Fibroblast of skin of abdomen (primary cell): ENCODE measurements around the gene ZDHHC14.

Experiments
- DNase-seq: peaks from one replicate; pipeline ENCODE4 v3.0.0-alpha.2; 2013

ZDHHC14 gene

GRCh38 chr6:157535340-157536222 is 154.6 kb downstream of the ZDHHC14 start:
- DNase-seq: peak; percentile 41

GRCh38 chr6:157536223-157536545 is 155.2 kb downstream of the ZDHHC14 start:
- no peak for DNase-seq

- DNase-seq: no peak
These were observed 156.6 kb downstream of the ZDHHC14 start for GRCh38 chr6:157537556-157537955.

GRCh38 chr6:157538168-157538567 is 157.2 kb downstream of the ZDHHC14 start:
- DNase-seq: no peak

- DNase-seq: no peak
These were observed 157.7 kb downstream of the ZDHHC14 start for GRCh38 chr6:157538698-157539097.

- no peak for DNase-seq
These were observed 158.4 kb downstream of the ZDHHC14 start for GRCh38 chr6:157539421-157539822.

GRCh38 chr6:157539900-157540752 is 159.1 kb downstream of the ZDHHC14 start:
- DNase-seq: no peak

- no peak for DNase-seq
These were observed 160.8 kb downstream of the ZDHHC14 start for GRCh38 chr6:157541618-157542413.

GRCh38 chr6:157542414-157543160 is 161.6 kb downstream of the ZDHHC14 start:
- no peak for DNase-seq

GRCh38 chr6:157546321-157546720 is 165.3 kb downstream of the ZDHHC14 start:
- no peak for DNase-seq

- DNase-seq: no peak
These were observed 166.1 kb downstream of the ZDHHC14 start for GRCh38 chr6:157547112-157547511.

GRCh38 chr6:157548635-157549467 is 167.9 kb downstream of the ZDHHC14 start:
- no peak for DNase-seq

GRCh38 chr6:157549468-157549745 is 168.4 kb downstream of the ZDHHC14 start:
- no peak for DNase-seq

GRCh38 chr6:157550114-157550989 is 169.4 kb downstream of the ZDHHC14 start:
- DNase-seq: no peak

GRCh38 chr6:157551041-157551832 is 170.2 kb downstream of the ZDHHC14 start:
- DNase-seq: no peak

- no peak for DNase-seq
These were observed 171.2 kb downstream of the ZDHHC14 start for GRCh38 chr6:157552081-157552747.

GRCh38 chr6:157552820-157553485 is 172.0 kb downstream of the ZDHHC14 start:
- no peak for DNase-seq

GRCh38 chr6:157554747-157555146 is 173.8 kb downstream of the ZDHHC14 start:
- DNase-seq: no peak
